ENCODE measurements around the gene MKNK2. TPM values are rescaled to one million over a fixed set of nuclear protein-coding genes. Genes with fewer than 3 reads are reported as not detected.
A peak's percentile ranks its signal among the peaks of the same experiment; 100 is the strongest.
"Not testable (repeated sequence)": the region's sequence is repeated elsewhere in the genome, so short reads cannot be mapped to it uniquely, and the experiment has no call there.

MKNK2 gene
- total RNA-seq, 1 donor from 2014 or later = 85.2 TPM

- no peak for DNase-seq (ENCODE audit: low read depth, low spot score)
Measured at GRCh38 chr19:2044709-2045500, 6.1 kb downstream of the MKNK2 start.

- no peak for DNase-seq (ENCODE audit: low read depth, low spot score)
Measured at GRCh38 chr19:2043961-2044708, 6.9 kb downstream of the MKNK2 start.

GRCh38 chr19:2043251-2043641, 7.8 kb downstream of the MKNK2 start:
- no peak for DNase-seq (ENCODE audit: low read depth, low spot score)

GRCh38 chr19:2042485-2043250, 8.4 kb downstream of the MKNK2 start:
- no peak for DNase-seq (ENCODE audit: low read depth, low spot score)

GRCh38 chr19:2041683-2042484, 9.2 kb downstream of the MKNK2 start:
- peak; percentile 71 for DNase-seq (ENCODE audit: low read depth, low spot score)

GRCh38 chr19:2041433-2041682, 9.7 kb downstream of the MKNK2 start:
- no peak for DNase-seq (ENCODE audit: low read depth, low spot score)

GRCh38 chr19:2040647-2041432, 10.2 kb downstream of the MKNK2 start:
- DNase-seq (ENCODE audit: low read depth, low spot score) = no peak

- no peak for DNase-seq (ENCODE audit: low read depth, low spot score)
Measured at GRCh38 chr19:2039959-2040646, 10.9 kb downstream of the MKNK2 start.

- no peak for DNase-seq (ENCODE audit: low read depth, low spot score)
Measured at GRCh38 chr19:2039089-2039958, 11.7 kb downstream of the MKNK2 start.

- DNase-seq (ENCODE audit: low read depth, low spot score) = no peak
Measured at GRCh38 chr19:2038284-2039088, 12.6 kb downstream of the MKNK2 start.

GRCh38 chr19:2037651-2038255, 13.3 kb downstream of the MKNK2 start:
- no peak for DNase-seq (ENCODE audit: low read depth, low spot score)

GRCh38 chr19:2036424-2036823, 14.6 kb downstream of the MKNK2 start:
- DNase-seq (ENCODE audit: low read depth, low spot score) = no peak

GRCh38 chr19:2035590-2035991, 15.5 kb downstream of the MKNK2 start:
- no peak for DNase-seq (ENCODE audit: low read depth, low spot score)

GRCh38 chr19:2034729-2035589, 16.1 kb downstream of the MKNK2 start:
- no peak for DNase-seq (ENCODE audit: low read depth, low spot score)

- DNase-seq (ENCODE audit: low read depth, low spot score) = not testable (repeated sequence)
Measured at GRCh38 chr19:2034253-2034652, 16.8 kb downstream of the MKNK2 start.

GRCh38 chr19:2033825-2034159, 17.3 kb downstream of the MKNK2 start:
- no peak for DNase-seq (ENCODE audit: low read depth, low spot score)

Data from pulmonary artery endothelial cell (primary cell).